HUES6 (cell line): ENCODE results near the gene LBR.

ENCODE experiments used
- H3K27ac ChIP-seq: 2 replicates; pipeline ENCODE4 v1.7.0; 2013; ENCODE audit warnings: low read depth, mild to moderate bottlenecking, low read length, inconsistent platforms
- H3K27me3 ChIP-seq: 2 replicates; pipeline ENCODE4 v1.6.1; 2013; ENCODE audit warnings: low read length; ENCODE audit not compliant: control insufficient read depth, insufficient read depth
- H3K36me3 ChIP-seq: 2 replicates; pipeline ENCODE4 v1.6.1; 2013; ENCODE audit warnings: low read length; ENCODE audit not compliant: control insufficient read depth, insufficient read depth
- H3K4me1 ChIP-seq: 2 replicates; pipeline ENCODE4 v1.6.1; 2013; ENCODE audit warnings: low read length; ENCODE audit not compliant: control insufficient read depth, insufficient read depth
- H3K4me3 ChIP-seq: 2 replicates; pipeline ENCODE4 v1.5.1; 2013; ENCODE audit warnings: low read depth, low read length
- H3K9ac ChIP-seq: one replicate; pipeline ENCODE4 v1.6.1; 2013; ENCODE audit warnings: mild to moderate bottlenecking, low read length
- H3K9me3 ChIP-seq: 2 replicates; pipeline ENCODE4 v1.6.1; 2013; ENCODE audit warnings: low read depth, low read length; ENCODE audit not compliant: control insufficient read depth, insufficient read depth

The LBR gene

DNA sequence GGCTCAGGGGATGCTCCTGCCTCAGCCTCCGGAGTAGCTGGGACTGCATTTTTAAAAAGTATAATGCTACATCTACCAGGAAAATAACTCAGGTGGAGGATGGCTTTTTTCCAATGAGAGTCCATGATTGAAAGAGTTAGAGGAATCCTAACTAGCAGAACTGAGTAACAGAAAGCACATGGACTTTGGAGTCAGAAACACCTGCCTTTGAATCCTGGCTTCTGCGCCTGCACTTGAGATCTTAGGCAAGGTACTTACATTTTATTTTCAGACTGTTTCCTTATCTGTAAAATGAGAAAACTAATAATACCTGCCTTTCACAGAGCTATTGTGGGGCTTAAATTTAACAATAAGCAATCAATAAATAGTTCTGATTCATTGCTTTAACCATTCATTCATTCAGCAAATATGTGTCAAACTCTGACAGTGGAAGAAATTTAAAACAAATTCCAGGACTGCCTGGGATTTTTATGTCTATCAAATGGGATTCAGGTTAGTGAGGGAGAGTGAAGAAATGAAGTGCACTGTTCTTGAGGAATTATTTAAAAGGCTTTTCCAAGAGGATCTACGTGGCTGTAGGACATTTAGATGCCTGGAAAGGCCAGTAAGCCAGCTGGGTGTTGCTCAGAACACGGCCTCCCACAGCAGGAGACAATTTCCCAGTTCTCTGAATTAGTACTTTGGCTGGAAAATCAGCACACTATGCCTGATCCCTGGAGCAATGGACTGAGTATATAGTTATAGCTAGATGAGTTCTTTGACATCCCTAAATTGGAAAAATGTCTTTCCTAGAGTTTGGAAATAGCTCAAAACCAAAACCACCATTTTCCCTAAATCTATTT is 12.8 kb upstream of the LBR start:
- Histone ChIP-seq H3K27ac (no peak overlapping the region), H3K36me3 (no peaks in the 10 kb centered on the region), H3K9ac (no peak overlapping the region), H3K9me3 (no peaks in the 10 kb centered on the region), H3K27me3 (no peaks in the 10 kb centered on the region), H3K4me3 (no peak overlapping the region), H3K4me1 (peaks cover under 1% of the 10 kb centered on the region; the same call in 1 of the 2 replicates)

DNA sequence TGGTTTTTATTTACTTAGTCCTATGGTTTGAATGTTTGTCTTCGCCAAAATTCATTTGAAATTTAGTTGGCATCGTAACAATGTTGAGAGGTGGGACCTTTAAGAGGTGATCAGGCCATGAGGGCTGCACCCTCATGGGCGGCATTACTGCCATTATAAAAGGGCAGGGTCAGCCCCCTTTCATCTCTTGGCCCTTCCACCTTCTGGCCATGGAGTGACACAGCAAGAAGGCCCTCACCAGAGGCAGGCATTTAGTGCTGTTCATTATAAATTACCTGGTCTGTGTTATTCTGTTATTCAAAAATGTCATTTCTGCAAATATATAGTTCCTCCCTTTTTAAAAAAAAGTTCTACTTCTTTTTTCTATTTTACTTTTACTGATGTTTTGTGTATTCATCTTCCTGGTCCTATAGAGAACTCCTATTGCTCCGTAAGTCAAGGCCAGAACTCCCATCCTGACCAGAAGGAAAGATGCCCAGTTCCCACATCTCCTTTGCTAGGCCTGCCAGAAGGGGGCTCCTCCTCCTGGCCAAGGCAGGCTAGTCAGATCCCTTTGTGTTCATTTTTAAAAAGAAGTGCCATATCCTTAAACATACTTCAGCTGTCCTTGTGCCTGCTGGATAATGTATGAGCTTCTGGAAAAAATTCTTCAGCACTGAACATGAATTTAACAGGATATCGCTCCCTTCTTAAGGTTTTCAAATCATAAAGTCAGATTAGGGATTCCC is 10.0 kb upstream of the LBR start:
- Histone ChIP-seq H3K4me3 (no peak overlapping the region), H3K36me3 (no peaks in the 10 kb centered on the region), H3K4me1 (no peaks in the 10 kb centered on the region), H3K27me3 (no peaks in the 10 kb centered on the region), H3K9me3 (no peaks in the 10 kb centered on the region), H3K9ac (no peak overlapping the region), H3K27ac (no peak overlapping the region)

DNA sequence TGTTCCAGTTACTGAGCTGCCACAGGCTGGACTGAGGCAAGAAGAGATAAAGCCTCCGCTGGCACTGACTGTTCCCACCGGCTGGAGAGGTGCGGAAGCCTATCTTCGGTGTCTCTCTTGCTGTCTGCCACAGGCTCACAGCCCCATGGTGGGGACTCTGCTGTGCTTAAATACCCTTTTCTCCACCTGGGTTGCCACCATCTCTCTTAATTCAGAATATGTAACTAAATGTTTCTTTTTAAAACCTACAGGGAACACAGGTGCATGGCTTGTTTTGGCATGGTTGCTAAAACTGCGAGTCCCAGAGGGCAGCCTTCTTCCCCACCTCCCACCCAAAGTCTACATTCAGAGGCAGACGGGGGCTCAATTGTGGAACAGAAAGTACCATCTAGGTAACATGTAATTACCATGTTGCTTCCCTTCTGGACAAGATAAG is 8.1 kb upstream of the LBR start:
- H3K9me3 ChIP-seq: peaks cover 9% of the 10 kb centered on the region; the same call in 1 of the 2 replicates
- H3K9ac ChIP-seq: no peak overlapping the region
- H3K4me1 ChIP-seq: no peaks in the 10 kb centered on the region
- H3K4me3 ChIP-seq: no peak overlapping the region
- H3K27ac ChIP-seq: no peak overlapping the region
- no peaks in the 10 kb centered on the region for H3K27me3 ChIP-seq
- H3K36me3 ChIP-seq: no peaks in the 10 kb centered on the region

DNA sequence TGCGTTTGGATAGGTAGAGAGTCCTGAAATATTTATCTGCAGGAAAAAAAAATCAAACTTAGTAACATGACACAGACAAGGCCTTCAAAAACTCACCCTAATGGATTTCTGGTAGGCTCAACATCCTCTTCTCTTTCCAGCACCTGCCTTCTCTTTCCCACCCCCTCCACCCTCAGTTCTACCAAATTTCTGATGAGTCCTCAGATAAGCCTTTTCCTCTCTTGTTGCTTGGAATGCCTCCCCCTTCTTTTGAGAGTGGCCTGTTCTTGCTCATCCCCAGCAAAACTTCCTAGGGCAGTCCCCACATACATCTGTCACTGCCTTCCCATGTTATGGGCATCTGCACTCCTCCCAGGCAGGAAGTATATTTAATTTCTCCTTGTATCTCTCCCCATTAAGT is 7.6 kb upstream of the LBR start:
- H3K27ac ChIP-seq: no peak overlapping the region
- peaks cover 12% of the 10 kb centered on the region; the same call in 1 of the 2 replicates for H3K9me3 ChIP-seq
- H3K4me3 ChIP-seq: no peak overlapping the region
- no peaks in the 10 kb centered on the region for H3K4me1 ChIP-seq
- H3K36me3 ChIP-seq: no peaks in the 10 kb centered on the region
- H3K27me3 ChIP-seq: no peaks in the 10 kb centered on the region
- H3K9ac ChIP-seq: no peak overlapping the region

DNA sequence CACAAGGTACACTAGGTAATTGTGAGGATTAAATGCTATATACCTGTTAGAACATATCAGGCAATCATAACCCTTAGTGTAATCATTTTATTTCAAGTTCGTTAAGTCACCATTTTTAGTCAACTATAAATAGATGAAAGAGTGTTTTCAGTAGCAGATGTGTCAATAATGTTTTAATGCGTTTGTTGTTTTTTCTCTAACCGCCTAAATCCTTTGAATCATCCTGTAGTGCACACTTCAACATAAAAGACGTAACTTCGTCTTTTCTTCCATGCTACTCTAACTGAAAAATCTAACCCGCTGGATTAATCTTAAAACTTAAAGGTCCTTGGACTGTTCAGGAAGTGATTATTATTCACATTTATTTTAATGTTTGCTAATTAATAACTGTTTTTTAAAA is 7.2 kb upstream of the LBR start:
- H3K4me1 ChIP-seq: no peaks in the 10 kb centered on the region
- no peak overlapping the region for H3K4me3 ChIP-seq
- H3K9ac ChIP-seq: no peak overlapping the region
- peaks cover 14% of the 10 kb centered on the region; the same call in 1 of the 2 replicates for H3K9me3 ChIP-seq
- no peaks in the 10 kb centered on the region for H3K36me3 ChIP-seq
- H3K27me3 ChIP-seq: no peaks in the 10 kb centered on the region
- no peak overlapping the region for H3K27ac ChIP-seq

DNA sequence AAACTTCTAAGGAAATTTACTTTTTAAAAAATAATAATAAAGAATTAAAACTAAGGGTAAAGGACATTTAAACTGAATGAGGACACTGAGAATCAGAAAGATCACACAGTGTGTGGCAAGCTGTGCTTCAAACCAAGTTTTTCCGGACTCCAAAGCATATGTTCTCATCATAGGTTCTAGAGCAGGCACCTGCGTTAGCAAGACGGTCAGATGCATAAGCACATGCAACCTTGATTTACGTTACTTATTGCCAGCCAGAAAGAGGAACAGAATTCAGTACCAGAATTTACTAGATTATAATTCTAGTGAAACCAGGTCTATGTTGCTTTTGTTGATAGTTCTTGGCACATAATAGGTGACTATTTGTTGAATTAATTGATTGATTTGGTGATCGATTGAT is 6.2 kb upstream of the LBR start:
- no peaks in the 10 kb centered on the region for H3K4me1 ChIP-seq
- H3K4me3 ChIP-seq: no peak overlapping the region
- peaks cover 14% of the 10 kb centered on the region; the same call in 1 of the 2 replicates for H3K9me3 ChIP-seq
- no peaks in the 10 kb centered on the region for H3K27me3 ChIP-seq
- no peak overlapping the region for H3K27ac ChIP-seq
- H3K9ac ChIP-seq: no peak overlapping the region
- H3K36me3 ChIP-seq: no peaks in the 10 kb centered on the region

DNA sequence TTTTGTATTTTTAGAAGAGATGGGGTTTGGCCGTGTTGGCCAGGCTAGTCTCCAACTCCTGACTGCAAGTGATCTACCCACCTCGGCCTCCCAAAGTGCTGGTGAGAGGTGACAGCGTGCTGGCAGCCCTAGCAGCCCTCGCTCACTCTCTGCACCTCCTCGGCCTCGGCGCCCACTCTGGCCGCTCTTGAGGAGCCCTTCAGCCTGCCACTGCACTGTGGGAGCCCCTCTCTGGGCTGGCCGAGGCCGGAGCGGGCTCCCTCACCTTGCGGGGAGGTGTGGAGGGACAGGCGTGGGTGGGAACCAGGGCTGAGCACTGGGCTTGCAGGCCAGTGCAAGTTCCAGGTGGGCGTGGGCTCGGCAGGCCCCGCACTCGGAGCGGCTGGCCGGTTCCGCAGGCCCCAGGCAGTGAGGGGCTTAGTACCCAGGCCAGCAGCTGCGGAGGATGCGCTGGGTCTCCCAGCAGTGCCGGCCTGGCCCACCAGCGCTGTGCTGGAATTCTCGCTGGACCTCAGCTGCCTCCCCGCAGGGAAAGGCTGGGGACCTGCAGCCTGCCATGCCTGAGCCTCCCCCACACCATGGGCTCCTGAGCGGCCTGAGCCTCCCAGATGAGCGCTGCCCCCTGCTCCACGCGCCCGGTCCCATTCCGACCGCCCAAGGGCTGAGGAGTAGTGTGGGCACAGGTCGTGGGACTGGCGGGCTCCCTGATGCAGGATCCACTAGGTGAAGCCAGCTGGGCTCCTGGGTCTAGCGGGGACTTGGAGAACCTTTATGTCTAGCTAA is 3.4 kb upstream of the LBR start:
- H3K27me3 ChIP-seq: peaks cover 9% of the 10 kb centered on the region; the same call in 1 of the 2 replicates
- H3K9me3 ChIP-seq: peaks cover 14% of the 10 kb centered on the region; the same call in 1 of the 2 replicates
- no peak overlapping the region for H3K9ac ChIP-seq
- no peak overlapping the region for H3K27ac ChIP-seq
- no peak overlapping the region for H3K4me3 ChIP-seq
- peaks cover under 1% of the 10 kb centered on the region for H3K4me1 ChIP-seq
- no peaks in the 10 kb centered on the region for H3K36me3 ChIP-seq

DNA sequence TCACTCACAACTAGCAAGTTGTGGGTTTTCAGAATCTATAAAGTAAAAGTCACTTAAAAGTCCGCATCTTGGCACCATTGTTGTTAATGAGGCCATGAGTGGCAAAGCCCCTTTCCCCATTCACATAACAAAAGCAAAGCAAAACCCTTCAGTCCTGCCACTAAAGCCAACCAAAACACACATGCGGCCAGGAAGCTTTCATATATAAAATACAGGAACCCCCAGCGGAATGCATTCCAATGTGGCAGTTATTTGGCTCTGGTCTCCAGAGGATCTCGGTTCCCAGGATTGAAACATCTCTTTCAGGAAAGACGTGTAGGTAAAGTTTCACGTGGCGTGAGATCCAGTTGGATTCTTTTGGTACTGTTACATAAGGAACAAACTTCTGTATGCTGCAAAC is 2.5 kb upstream of the LBR start:
- Histone ChIP-seq H3K4me3 (no peak overlapping the region), H3K9me3 (peaks cover 14% of the 10 kb centered on the region; the same call in 1 of the 2 replicates), H3K36me3 (no peaks in the 10 kb centered on the region), H3K9ac (no peak overlapping the region), H3K27ac (no peak overlapping the region), H3K27me3 (peaks cover 13% of the 10 kb centered on the region; the same call in 1 of the 2 replicates), H3K4me1 (peaks cover 10% of the 10 kb centered on the region)

DNA sequence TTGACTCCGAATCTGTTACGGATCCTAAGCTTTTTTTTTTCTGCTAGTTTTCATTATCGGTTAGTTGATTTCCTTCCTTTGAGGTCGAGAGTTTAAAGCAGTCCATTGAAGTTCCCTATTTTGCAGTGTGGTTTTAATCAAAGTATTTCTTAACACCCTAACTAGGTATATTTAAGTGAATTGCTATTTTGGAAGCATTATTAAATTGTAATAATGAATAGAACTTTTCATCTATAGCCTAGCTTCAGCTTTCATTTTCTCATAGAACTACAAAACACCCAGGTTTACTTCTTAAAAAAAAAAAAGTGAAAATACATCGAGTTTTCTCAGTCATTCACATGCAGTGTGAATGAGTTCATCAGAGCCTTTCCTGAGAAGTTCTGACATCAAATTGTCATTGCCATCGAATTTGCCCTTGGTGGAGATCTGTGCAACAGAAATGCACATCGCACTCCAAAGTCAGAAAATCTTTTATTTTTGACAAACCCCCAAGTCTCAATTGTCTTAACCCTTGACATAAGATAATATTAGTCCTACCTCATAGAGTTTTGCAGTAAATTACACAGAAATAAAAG is 1.1 kb upstream of the LBR start:
- no peaks in the 10 kb centered on the region for H3K36me3 ChIP-seq
- peaks cover 14% of the 10 kb centered on the region; the same call in 1 of the 2 replicates for H3K9me3 ChIP-seq
- peak overlapping the region; percentile 83 for H3K9ac ChIP-seq
- peaks cover 24% of the 10 kb centered on the region for H3K4me1 ChIP-seq
- H3K27me3 ChIP-seq: peaks cover 13% of the 10 kb centered on the region; the same call in 1 of the 2 replicates
- H3K27ac ChIP-seq: no peak overlapping the region
- H3K4me3 ChIP-seq: peak overlapping the region; percentile 97

DNA sequence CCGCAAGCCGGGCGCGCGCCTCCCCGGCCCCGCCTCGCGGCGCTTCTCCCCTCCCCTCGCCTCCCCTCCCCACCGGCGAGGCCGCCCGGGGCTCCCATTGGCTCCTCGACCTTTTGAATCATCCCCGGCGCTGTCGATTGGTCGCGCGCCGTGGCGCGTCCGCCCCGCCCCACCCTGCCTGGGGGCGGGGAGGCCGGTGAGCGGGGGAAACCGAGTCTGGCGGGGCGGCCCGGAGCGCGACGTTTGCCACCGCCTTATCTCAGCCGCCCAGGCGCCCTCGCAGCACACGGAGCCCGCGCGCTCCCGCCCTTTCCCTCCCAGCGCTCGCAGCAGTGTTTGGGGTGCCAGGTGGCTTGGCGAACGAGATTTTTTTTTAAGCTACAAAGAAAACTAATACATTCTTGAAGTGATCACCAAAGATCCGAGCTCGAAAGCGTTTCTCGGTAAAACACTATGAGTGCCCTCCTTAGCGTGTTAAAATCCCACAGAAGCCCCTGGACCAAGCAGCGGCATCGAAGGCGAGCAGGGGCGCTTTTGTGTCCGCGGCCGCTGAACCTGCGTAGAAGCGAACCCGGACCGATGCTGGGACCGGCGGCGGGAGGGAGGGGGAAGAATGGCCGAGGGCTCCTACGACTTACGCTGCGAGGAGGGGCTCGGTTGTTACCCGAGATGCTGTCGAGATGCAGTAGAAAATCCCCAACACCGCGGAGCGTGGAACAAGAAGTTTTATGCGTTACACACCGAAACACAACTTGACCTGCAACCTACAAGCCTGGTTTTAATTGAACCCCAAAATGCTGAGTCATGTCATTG is 436 bp upstream of the LBR start:
- H3K4me3 ChIP-seq: peak overlapping the region; percentile 97
- H3K36me3 ChIP-seq: no peaks in the 10 kb centered on the region
- H3K27ac ChIP-seq: peak overlapping the region; percentile 57; the same call in 1 of the 2 replicates
- H3K27me3 ChIP-seq: peaks cover 13% of the 10 kb centered on the region; the same call in 1 of the 2 replicates
- H3K4me1 ChIP-seq: peaks cover 31% of the 10 kb centered on the region
- H3K9me3 ChIP-seq: peaks cover 14% of the 10 kb centered on the region; the same call in 1 of the 2 replicates
- peak overlapping the region; percentile 83 for H3K9ac ChIP-seq
